ENCODE measurements around the gene GLB1L. TPM values are rescaled to one million over a fixed set of nuclear protein-coding genes. Genes with fewer than 3 reads are reported as not detected.

GLB1L gene
- total RNA-seq, 2 donors from 2014 or later = 1.8 to 3.4 TPM

DNA sequence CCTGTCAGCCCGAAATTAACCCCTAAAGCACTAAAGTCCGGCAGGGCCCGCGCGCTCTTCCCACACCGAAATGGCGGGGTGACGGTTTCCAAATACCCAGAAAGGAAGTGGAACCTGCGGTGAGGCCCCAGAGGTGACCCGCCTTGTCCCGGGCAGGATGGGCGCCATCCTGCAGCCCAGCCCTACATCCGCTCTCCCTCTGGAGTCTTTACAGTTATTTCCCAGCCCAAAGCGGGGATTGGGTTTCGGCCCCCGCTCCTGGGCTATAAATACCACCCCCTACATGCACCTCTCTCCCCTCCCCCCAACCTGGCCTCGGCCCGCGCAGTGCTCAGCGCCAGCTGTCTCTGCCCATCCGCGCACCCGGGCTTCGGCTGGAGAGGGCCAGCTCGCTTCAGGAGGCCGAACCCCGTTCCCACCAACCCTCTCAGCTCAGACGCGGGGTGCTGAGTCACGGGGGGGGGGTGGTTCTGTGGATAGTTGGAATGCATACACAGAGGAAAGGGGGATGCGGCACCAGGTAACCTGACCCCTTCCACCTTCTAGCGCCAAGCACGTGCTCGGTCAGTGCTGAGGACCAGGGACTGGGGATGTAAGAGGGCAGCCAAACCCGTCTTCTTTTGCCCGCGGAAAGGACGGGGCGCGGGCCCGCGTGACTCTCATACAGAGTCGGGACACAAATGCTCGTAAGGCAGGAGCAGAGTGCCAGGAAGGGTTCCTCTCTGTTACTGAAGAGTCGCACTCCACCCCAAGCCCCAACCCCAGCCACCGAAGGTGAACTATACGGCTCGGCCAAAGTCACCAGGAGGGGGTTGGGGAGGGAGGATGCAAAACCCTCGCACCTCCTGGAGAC is 7.9 kb upstream of the GLB1L start, which contains the start of gene TUBA4B:
Gene TUBA4B, plus strand, starts transcription at position 344 of the 853 bp plus-strand sequence. Its CDS starts 165 bp downstream, at position 509.
- Histone ChIP-seq H3K9me3 (no peaks in the 10 kb centered on the region), H3K4me1 (peaks cover 0 to 46% of the 10 kb centered on the region in 2 donors), H3K27me3 (no peaks in the 10 kb centered on the region), H3K4me3 (peak within 1 kb of the TSS; percentile 62 to 68), H3K27ac (peak within 1 kb of the TSS; percentile 74 to 89), H3K36me3 (peaks cover 10% of the 10 kb centered on the region)
- DNase-seq (ENCODE audit: low spot score) = no peak
- TF ChIP-seq, protein P1, sequence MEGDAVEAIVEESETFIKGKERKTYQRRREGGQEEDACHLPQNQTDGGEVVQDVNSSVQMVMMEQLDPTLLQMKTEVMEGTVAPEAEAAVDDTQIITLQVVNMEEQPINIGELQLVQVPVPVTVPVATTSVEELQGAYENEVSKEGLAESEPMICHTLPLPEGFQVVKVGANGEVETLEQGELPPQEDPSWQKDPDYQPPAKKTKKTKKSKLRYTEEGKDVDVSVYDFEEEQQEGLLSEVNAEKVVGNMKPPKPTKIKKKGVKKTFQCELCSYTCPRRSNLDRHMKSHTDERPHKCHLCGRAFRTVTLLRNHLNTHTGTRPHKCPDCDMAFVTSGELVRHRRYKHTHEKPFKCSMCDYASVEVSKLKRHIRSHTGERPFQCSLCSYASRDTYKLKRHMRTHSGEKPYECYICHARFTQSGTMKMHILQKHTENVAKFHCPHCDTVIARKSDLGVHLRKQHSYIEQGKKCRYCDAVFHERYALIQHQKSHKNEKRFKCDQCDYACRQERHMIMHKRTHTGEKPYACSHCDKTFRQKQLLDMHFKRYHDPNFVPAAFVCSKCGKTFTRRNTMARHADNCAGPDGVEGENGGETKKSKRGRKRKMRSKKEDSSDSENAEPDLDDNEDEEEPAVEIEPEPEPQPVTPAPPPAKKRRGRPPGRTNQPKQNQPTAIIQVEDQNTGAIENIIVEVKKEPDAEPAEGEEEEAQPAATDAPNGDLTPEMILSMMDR (IDR thresholded peaks at IDR 0.05) = no peak

DNA sequence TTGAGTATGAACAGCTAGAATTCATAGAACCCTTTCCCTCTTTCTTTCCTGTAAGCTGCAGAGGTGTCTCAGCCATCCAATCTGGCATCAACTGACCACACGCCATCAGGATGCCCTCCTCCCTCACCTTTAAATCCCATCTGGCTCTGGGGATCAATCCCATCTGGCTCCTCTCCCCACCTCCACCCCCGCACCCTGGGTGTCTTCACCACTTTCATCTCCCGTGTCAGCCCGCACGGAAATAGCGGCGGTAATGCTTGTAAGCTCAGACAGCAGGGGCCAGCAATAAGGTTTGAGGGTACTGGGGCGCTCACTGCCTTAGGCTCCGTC is 7.3 kb upstream of the GLB1L start:
- Histone ChIP-seq H3K4me1 (peaks cover 0 to 46% of the 10 kb centered on the region in 2 donors), H3K4me3 (peak overlapping the region; percentile 62 to 68), H3K9me3 (no peaks in the 10 kb centered on the region), H3K36me3 (peaks cover 12% of the 10 kb centered on the region), H3K27ac (peak overlapping the region; percentile 74 to 89), H3K27me3 (no peaks in the 10 kb centered on the region)
- TF ChIP-seq, protein P1 (IDR thresholded peaks at IDR 0.05) = no peak
- DNase-seq (ENCODE audit: low spot score) = no peak

DNA sequence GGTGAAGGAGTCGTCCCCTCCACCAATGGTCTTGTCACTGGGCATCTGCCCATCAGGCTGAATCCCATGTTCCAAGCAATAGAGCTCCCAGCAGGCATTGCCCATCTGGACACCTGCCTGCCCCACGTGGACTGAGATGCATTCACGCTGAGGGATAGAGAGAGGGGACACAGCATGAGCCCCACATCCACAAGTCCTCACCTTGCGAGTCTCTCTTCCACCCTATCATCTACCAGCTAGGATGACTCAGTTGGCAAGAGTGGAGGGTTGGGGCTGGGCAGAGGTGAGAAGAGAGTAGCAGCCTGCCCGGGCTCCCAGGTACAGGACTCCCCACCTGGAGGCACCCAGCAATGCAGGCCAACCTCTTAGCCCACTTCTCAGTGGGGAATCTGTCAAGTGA is 6.8 kb upstream of the GLB1L start:
- H3K36me3 ChIP-seq = peaks cover 17% of the 10 kb centered on the region
- H3K27ac ChIP-seq = peak overlapping the region; percentile 74 to 89
- no peak for DNase-seq (ENCODE audit: low spot score)
- peaks cover 0 to 46% of the 10 kb centered on the region in 2 donors for H3K4me1 ChIP-seq
- no peaks in the 10 kb centered on the region for H3K9me3 ChIP-seq
- TF ChIP-seq, protein P1 (IDR thresholded peaks at IDR 0.05) = no peak
- peak overlapping the region; percentile 62 to 68 for H3K4me3 ChIP-seq
- H3K27me3 ChIP-seq = no peaks in the 10 kb centered on the region

DNA sequence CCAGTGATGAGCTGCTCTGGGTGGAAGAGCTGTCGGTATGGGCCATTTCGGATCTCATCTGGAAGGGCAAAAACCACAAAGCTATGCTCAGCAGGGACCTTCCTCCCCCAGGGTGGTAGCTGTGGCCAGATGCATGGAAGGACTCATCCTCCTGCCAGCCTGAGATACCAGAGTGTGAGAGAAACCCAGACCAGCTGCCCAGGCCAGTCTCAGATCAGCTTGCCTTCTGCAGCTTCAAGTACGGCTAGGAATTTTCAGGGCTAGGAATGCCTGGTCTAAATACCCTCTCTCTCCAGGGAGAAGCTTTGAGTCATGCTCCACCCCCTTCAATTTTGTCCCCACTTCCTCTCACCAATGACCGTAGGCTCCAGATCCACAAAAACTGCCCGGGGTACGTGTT is 6.4 kb upstream of the GLB1L start:
- H3K9me3 ChIP-seq = no peaks in the 10 kb centered on the region
- no peaks in the 10 kb centered on the region for H3K27me3 ChIP-seq
- H3K27ac ChIP-seq = peak overlapping the region; percentile 74 to 89
- peaks cover 0 to 47% of the 10 kb centered on the region in 2 donors for H3K4me1 ChIP-seq
- TF ChIP-seq, protein P1 (IDR thresholded peaks at IDR 0.05) = no peak
- no peak overlapping the region for H3K4me3 ChIP-seq
- peaks cover 18% of the 10 kb centered on the region for H3K36me3 ChIP-seq
- no peak for DNase-seq (ENCODE audit: low spot score)

DNA sequence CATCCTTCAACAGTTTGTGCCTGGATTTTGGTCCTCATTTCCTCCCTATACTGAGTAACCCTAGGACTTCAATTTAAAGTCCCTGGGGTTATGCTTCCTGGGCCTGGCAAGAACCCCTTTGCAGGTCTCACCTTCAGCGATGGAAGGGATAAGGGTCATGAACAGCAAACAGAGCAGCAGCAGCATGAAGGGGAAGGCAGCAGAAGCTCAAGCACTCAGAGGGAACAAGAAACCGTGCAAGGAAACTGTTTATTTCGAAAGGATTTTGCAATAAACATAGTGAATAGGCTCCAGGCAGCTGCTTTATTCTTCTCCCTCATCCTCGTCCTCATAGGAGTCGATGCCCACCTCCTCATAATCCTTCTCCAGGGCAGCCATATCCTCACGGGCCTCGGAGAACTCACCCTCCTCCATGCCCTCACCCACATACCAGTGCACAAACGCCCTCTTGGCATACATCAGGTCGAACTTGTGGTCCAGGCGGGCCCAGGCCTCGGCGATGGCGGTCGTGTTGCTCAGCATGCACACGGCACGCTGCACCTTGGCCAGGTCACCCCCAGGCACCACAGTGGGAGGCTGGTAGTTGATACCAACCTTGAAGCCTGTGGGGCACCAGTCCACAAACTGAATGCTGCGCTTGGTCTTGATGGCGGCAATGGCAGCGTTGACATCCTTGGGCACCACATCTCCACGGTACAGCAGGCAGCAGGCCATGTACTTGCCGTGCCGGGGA is 5.0 kb upstream of the GLB1L start:
- H3K9me3 ChIP-seq = no peaks in the 10 kb centered on the region
- TF ChIP-seq, protein P1 (IDR thresholded peaks at IDR 0.05) = no peak
- H3K4me3 ChIP-seq = no peak overlapping the region

More for the DNA sequence above, 5.0 kb upstream of the GLB1L start:
- no peak for DNase-seq (ENCODE audit: low spot score)
- Histone ChIP-seq H3K4me1 (peaks cover 0 to 57% of the 10 kb centered on the region in 2 donors), H3K27me3 (no peaks in the 10 kb centered on the region), H3K27ac (peak overlapping the region; percentile 70 to 74), H3K36me3 (peaks cover 18% of the 10 kb centered on the region)

All from right atrium auricular region (tissue), 2 donors.